ENCODE measurements around the gene OR10G7.
"Not testable (repeated sequence)": the region's sequence is repeated elsewhere in the genome, so short reads cannot be mapped to it uniquely, and the experiment has no call there.

Gene OR10G7

DNA sequence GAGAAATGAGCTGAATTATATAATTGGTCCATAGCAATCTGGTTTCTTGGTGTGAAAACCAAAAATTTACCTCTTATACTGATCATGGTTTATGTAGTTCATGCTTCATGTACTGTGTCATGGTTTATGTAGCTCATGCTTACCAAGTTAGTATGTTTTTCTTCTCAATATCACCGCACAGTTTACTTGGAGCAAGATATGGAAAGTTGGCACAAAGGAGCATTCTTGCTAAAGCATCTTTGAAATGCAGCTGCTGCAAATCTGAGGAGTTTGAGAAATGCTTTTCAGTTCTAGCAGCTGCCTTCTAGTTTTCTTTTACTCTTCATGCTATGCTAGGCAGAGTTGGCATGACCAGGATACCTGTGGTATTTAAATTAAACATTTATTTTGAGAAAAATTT, 4.5 kb downstream of the OR10G7 start:
- H3K9ac ChIP-seq (ENCODE audit: low read length), result no peak overlapping the region
- H3K4me1 ChIP-seq (ENCODE audit: control insufficient read depth, insufficient read depth, low read length), result no peaks in the 10 kb centered on the region
- no peak overlapping the region for H3K4me3 ChIP-seq (ENCODE audit: low read length)
- no peaks in the 10 kb centered on the region for H3K36me3 ChIP-seq (ENCODE audit: control insufficient read depth, insufficient read depth, low read length, severe bottlenecking)
- no peaks in the 10 kb centered on the region for H3K9me3 ChIP-seq (ENCODE audit: control insufficient read depth, low read length)
- DNase-seq (ENCODE audit: low read depth), result no peak
- no peaks in the 10 kb centered on the region for H3K27me3 ChIP-seq (replicated peaks; ENCODE audit: control insufficient read depth, insufficient read depth, low read length)

DNA sequence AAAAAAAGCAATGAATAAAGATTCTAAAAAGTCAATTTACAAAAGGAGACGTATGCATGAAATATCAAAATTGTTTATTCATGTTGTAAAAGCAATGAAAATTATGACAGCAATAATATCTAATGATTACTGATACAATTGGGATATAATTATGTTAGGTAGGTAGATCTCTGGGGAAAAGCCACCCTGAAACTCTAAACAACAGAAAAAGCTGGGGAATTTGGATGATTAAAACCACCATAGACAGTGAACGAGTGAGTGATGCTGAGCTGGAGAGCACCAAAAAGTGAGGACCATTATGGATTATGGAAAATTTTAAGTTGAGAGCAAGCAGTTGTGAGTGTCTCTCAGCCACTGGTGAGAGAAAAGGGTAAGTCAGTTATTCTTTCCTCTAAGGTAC, 14.6 kb downstream of the OR10G7 start, which contains the start of gene OR10G8:
Gene OR10G8 (plus strand): TSS at position 301 of the 400 bp plus-strand sequence. CDS start 2,825 bp downstream, outside the sequence.
- Histone ChIP-seq H3K9me3 (ENCODE audit: control insufficient read depth, low read length) (no peaks in the 10 kb centered on the region), H3K4me3 (ENCODE audit: low read length) (no peak within 1 kb of the TSS), H3K36me3 (ENCODE audit: control insufficient read depth, insufficient read depth, low read length, severe bottlenecking) (no peaks in the 10 kb centered on the region), H3K9ac (ENCODE audit: low read length) (no peak within 1 kb of the TSS), H3K4me1 (ENCODE audit: control insufficient read depth, insufficient read depth, low read length) (no peaks in the 10 kb centered on the region), H3K27me3 (replicated peaks; ENCODE audit: control insufficient read depth, insufficient read depth, low read length) (no peaks in the 10 kb centered on the region)
- DNase-seq (ENCODE audit: low read depth), result no peak

DNA sequence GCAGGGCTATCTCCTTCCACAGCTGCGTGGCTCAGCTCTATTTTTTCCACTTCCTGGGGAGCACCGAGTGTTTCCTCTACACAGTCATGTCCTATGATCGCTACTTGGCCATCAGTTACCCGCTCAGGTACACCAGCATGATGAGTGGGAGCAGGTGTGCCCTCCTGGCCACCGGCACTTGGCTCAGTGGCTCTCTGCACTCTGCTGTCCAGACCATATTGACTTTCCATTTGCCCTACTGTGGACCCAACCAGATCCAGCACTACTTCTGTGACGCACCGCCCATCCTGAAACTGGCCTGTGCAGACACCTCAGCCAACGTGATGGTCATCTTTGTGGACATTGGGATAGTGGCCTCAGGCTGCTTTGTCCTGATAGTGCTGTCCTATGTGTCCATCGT, 25.3 kb downstream of the OR10G7 start:
- H3K9me3 ChIP-seq (ENCODE audit: control insufficient read depth, low read length); DNase-seq (ENCODE audit: low read depth); H3K4me1 ChIP-seq (ENCODE audit: control insufficient read depth, insufficient read depth, low read length); H3K27me3 ChIP-seq (replicated peaks; ENCODE audit: control insufficient read depth, insufficient read depth, low read length); H3K4me3 ChIP-seq (ENCODE audit: low read length); H3K9ac ChIP-seq (ENCODE audit: low read length); H3K36me3 ChIP-seq (ENCODE audit: control insufficient read depth, insufficient read depth, low read length, severe bottlenecking): not testable (repeated sequence)

DNA sequence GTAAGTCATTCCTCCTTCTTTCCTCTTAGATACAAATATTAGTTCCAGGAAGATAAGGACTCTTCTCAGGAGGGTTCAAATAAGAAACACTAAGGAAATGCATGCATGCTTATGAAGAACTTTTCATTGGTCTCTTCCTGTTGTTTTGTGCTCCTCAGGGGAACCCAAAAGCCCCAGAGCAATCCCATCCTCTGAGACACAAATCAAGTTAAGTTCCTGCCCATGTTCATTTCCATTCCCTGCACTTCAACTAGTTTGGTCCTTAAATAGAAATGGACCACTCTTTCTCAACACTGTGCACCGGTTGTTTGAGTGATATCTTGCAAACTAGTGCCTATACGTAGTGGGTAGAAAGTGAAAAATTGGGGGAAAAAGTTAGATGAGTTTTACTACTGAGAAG, 28.4 kb downstream of the OR10G7 start, which contains the start of gene OR10G4:
Gene OR10G4 (plus strand): TSS at position 301 of the 400 bp plus-strand sequence. CDS start 2,578 bp downstream, outside the sequence.
- Histone ChIP-seq H3K9ac (ENCODE audit: low read length) (no peak within 1 kb of the TSS), H3K4me3 (ENCODE audit: low read length) (no peak within 1 kb of the TSS), H3K36me3 (ENCODE audit: control insufficient read depth, insufficient read depth, low read length, severe bottlenecking) (no peaks in the 10 kb centered on the region), H3K27me3 (replicated peaks; ENCODE audit: control insufficient read depth, insufficient read depth, low read length) (no peaks in the 10 kb centered on the region), H3K4me1 (ENCODE audit: control insufficient read depth, insufficient read depth, low read length) (no peaks in the 10 kb centered on the region), H3K9me3 (ENCODE audit: control insufficient read depth, low read length) (no peaks in the 10 kb centered on the region)
- DNase-seq (ENCODE audit: low read depth), result no peak

DNA sequence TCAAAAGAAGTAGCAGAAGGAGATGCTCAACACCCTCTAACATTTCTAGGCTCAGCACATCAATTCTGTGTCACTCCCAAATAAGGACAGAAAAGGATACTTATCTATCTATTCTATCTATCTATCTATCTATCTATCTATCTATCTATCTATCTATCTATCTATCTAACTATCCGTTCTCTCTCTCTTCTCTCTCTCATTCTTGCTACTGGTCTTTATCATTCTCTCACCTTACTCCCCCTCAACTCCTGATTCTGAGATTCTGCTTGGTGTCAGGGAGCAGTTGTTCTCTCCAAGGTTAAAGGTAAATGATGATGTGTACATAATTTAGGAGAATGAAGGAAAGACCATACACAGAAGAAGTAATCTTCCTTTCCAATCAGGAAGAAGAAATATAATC, 46.0 kb downstream of the OR10G7 start, which contains the start of gene OR10G6:
Gene OR10G6 (minus strand): TSS at position 43 of the 400 bp plus-strand sequence. CDS start 0 bp downstream, at position 43.
- Histone ChIP-seq H3K27me3 (replicated peaks; ENCODE audit: control insufficient read depth, insufficient read depth, low read length) (no peaks in the 10 kb centered on the region), H3K4me3 (ENCODE audit: low read length) (no peak within 1 kb of the TSS), H3K9me3 (ENCODE audit: control insufficient read depth, low read length) (no peaks in the 10 kb centered on the region), H3K9ac (ENCODE audit: low read length) (no peak within 1 kb of the TSS), H3K4me1 (ENCODE audit: control insufficient read depth, insufficient read depth, low read length) (no peaks in the 10 kb centered on the region), H3K36me3 (ENCODE audit: control insufficient read depth, insufficient read depth, low read length, severe bottlenecking) (no peaks in the 10 kb centered on the region)
- no peak for DNase-seq (ENCODE audit: low read depth)
